Heart left ventricle (tissue), 16 donors: Measurements from ENCODE around the gene EPHB1. TPM values are rescaled to one million over a fixed set of nuclear protein-coding genes. Genes with fewer than 3 reads are reported as not detected.

ENCODE experiments used
- ATAC-seq, 4 donors: fragments of 200-7000 bp; cut with Tn5 transposase; one replicate each; pipeline ENCODE4 v1.9.1; 2020 to 2022; ENCODE audit warnings: moderate library complexity in 4 of 4, mild to moderate bottlenecking in 3 of 4, moderate number of reproducible peaks in 1 of 4
- DNase-seq, 5 donors: peaks; one replicate each; pipeline ENCODE4 v3.0.0-alpha.2; 2020
- H3K27ac ChIP-seq, 12 donors: fragments of 200-600 bp; sonication (generic) in 4 of 12; one replicate each; pipeline versions ENCODE4 v1.5.0 to v1.8.0; 2016 to 2022; ENCODE audit warnings: mild to moderate bottlenecking in 2 of 12
- H3K27me3 ChIP-seq, 9 donors: fragments of 200-600 bp; sonication (generic) in 2 of 9; one replicate each; pipeline versions ENCODE4 v1.5.1 to v1.8.0; 2016 to 2022; ENCODE audit warnings: mild to moderate bottlenecking in 3 of 9
- H3K36me3 ChIP-seq, 9 donors: fragments of 200-600 bp; sonication (generic) in 2 of 9; one replicate each; pipeline versions ENCODE4 v1.5.0 to v1.8.0; 2018 to 2022; ENCODE audit warnings: mild to moderate bottlenecking in 2 of 9
- H3K4me1 ChIP-seq, 12 donors: fragments of 200-600 bp; sonication (generic) in 4 of 12; one replicate each; pipeline versions ENCODE4 v1.5.0 to v1.8.0; 2016 to 2022; ENCODE audit warnings: mild to moderate bottlenecking in 3 of 12
- H3K4me3 ChIP-seq, 12 donors: fragments of 200-600 bp; sonication (generic) in 4 of 12; one replicate each; pipeline versions ENCODE4 v1.5.0 to v1.8.0; 2017 to 2022; ENCODE audit warnings: mild to moderate bottlenecking in 9 of 12, moderate library complexity in 4 of 12
- H3K9me3 ChIP-seq, 12 donors: fragments of 200-600 bp; sonication (generic) in 4 of 12; one replicate each; pipeline versions ENCODE4 v1.5.0 to v1.8.0; 2016 to 2022; ENCODE audit warnings: mild to moderate bottlenecking in 1 of 12
- CTCF ChIP-seq, 12 donors: fragments of 200-600 bp; sonication (generic) in 4 of 12; IDR thresholded peaks; one replicate each; pipeline versions ENCODE4 v1.5.0 to v1.8.0; 2018 to 2022; ENCODE audit warnings: antibody characterized with exemption in 12 of 12, mild to moderate bottlenecking in 5 of 12
- POLR2A ChIP-seq, 2 donors: fragments of 450-650 bp; IDR thresholded peaks; one replicate each; pipeline ENCODE4 v1.6.1; 2017; ENCODE audit warnings: antibody characterized with exemption in 2 of 2, mild to moderate bottlenecking in 2 of 2, moderate library complexity in 2 of 2
- WGBS, 4 donors: extraction: QIAGEN DNeasy Blood & Tissue Kit in 2 of 4; methylation state at CpG; one replicate each; pipeline versions ENCODE4 v1.1.5 to v1.1.7; 2013 to 2018; 5-methylcytosine and 5-hydroxymethylcytosine counted together
- intact Hi-C, 10 donors: fragments of 100-400 bp; cut with DNase I; formaldehyde crosslinking; loops; one replicate each; pipeline versions ENCODE4 v1.11.1 to v1.14.2; 2022
- polyA plus RNA-seq, 2 donors: library from polyadenylated mRNA; stranded (reverse); fragments of 200-250 nt; gene quantifications; one replicate each; pipeline ENCODE4 v1.2.3, GENCODE V29; 2013
- total RNA-seq, 9 donors: library from RNA; depleted of rRNA in 2 of 9; stranded (reverse); fragments of >200 nt in 2 of 9; fragmentation: NEBNext Ultra II Directional in 3 of 9; extraction: Animal tissue kit (Norgen Biotek cat#: 25700) in 3 of 9; gene quantifications; one replicate each; pipeline versions ENCODE4 v1.1.0 to v1.2.4, GENCODE V29; 2016 to 2023
- donor health status: ischemic (EF 13 %, LVEDD 7.1; RV severe dilation, severe dysfunction).
- donor health status: healthy with polysubstance abuse.
- donor health status: DM: no; HTN: yes; CAD: no.
- donor health status: DM: no; HTN: no; CAD: no.
- donor health status: ischemic (EF 25% LVEDD 6.9; RV normal size, moderate dysfunction).
- donor health status: ischemic (EF 25% LVEDD 5.7; RV mildly dilated, moderate dysfunction).
- donor health status: healthy.
- donor health status: DM: yes; HTN: yes; CAD: no.
- donor health status: ischemic (EF 35%, LVEDD 5.7; RV mildly dilated, moderate dysfunction).
- donor health status: nonischemic (EF 11% LVEDD 7.7; RV severe dilation, severe dysfunction).
- donor health status: DM: yes; HTN: yes; CAD: no.
- donor health status: PGD.
- donor health status: ischemic (EF 29% LVEDD 5.4; RV normal size, mild dysfunction).
- donor health status: nonischemic (EF 23%, LVEDD 6.1; RV moderate dilation, normal function).

Gene EPHB1
- total and polyA plus RNA-seq, 11 donors = 0.31 to 2.2 (median 1.1) TPM

DNA sequence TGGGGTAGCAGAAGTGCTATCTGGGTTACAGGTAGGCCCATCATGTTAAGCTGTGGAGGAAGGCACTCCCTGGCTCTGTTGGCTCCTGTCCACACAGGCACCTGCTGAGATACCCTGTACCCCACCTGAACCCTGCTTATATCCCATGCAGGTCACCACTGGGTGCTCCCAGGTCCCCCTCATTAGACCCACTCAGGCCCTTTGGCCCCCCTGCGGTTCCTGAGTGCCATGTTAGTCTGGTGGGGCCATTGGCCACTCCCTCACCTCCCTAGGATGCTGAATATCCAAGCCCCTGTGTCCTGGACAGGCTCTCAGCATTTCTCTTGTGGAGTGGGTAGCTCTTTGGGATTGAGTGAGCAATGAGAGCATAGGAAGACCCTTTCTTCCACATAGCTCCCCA lies 128.2 kb downstream of the EPHB1 start:
- DNase-seq = no peak
- intact Hi-C loops = no loop called here
- 74 to 76% (median 75%) methylated on average over 1 of the region's 1 CpG for WGBS, 4 donors

GRCh38 chr3:134927599-134927998 lies 132.5 kb downstream of the EPHB1 start:
- DNase-seq (no peak), ATAC-seq (no peak)
- H3K4me1 ChIP-seq = no peaks in the 10 kb centered on the region
- no peaks in the 10 kb centered on the region for H3K27me3 ChIP-seq
- H3K36me3 ChIP-seq = no peaks in the 10 kb centered on the region
- 73 to 89% (median 83%) methylated on average over 1 of the region's 1 CpG for WGBS, 4 donors
- H3K27ac ChIP-seq = no peak overlapping the region
- peaks cover 0 to 18% (median 1%) of the 10 kb centered on the region in 12 donors for H3K9me3 ChIP-seq
- no peak overlapping the region for H3K4me3 ChIP-seq
- intact Hi-C loops = no loop called here
- TF ChIP-seq CTCF (IDR thresholded peaks at IDR 0.05) (no peak), POLR2A (IDR thresholded peaks at IDR 0.05) (no peak)

More for the DNA sequence above, 128.2 kb downstream of the EPHB1 start:
- no peaks in the 10 kb centered on the region for H3K4me1 ChIP-seq
- H3K4me3 ChIP-seq = no peak overlapping the region
- H3K9me3 ChIP-seq = peaks cover 0 to 18% (median 1%) of the 10 kb centered on the region in 12 donors
- TF ChIP-seq CTCF (IDR thresholded peaks at IDR 0.05) (no peak), POLR2A (IDR thresholded peaks at IDR 0.05) (no peak)
- ATAC-seq = no peak
- H3K27ac ChIP-seq = no peak overlapping the region
- H3K27me3 ChIP-seq = no peaks in the 10 kb centered on the region
- H3K36me3 ChIP-seq = no peaks in the 10 kb centered on the region

GRCh38 chr3:134928392-134928791 lies 133.3 kb downstream of the EPHB1 start:
- intact Hi-C loops = no loop called here
- H3K27ac ChIP-seq = peak overlapping the region in 1 of 12 donors; percentile 75
- H3K4me1 ChIP-seq = no peaks in the 10 kb centered on the region
- H3K27me3 ChIP-seq = no peaks in the 10 kb centered on the region
- no peak for TF ChIP-seq CTCF (IDR thresholded peaks at IDR 0.05)
- TF ChIP-seq POLR2A (IDR thresholded peaks at IDR 0.05) = no peak
- ATAC-seq = no peak
- H3K9me3 ChIP-seq = peaks cover 0 to 18% (median 1%) of the 10 kb centered on the region in 12 donors
- H3K36me3 ChIP-seq = no peaks in the 10 kb centered on the region
- no peak for DNase-seq
- no peak overlapping the region for H3K4me3 ChIP-seq
- WGBS, 4 donors = 59 to 92% (median 78%) methylated on average over 6 of the region's 6 CpGs

GRCh38 chr3:134928819-134929218 lies 133.8 kb downstream of the EPHB1 start:
- H3K4me1 ChIP-seq = no peaks in the 10 kb centered on the region
- H3K4me3 ChIP-seq = no peak overlapping the region
- ATAC-seq = no peak
- H3K27ac ChIP-seq = peak overlapping the region in 1 of 12 donors; percentile 75
- no peak for DNase-seq
- H3K27me3 ChIP-seq = no peaks in the 10 kb centered on the region
- H3K36me3 ChIP-seq = no peaks in the 10 kb centered on the region
- intact Hi-C loops = no loop called here
- WGBS, 4 donors = 50 to 85% (median 64%) methylated on average over 3 of the region's 3 CpGs
- TF ChIP-seq CTCF (IDR thresholded peaks at IDR 0.05) = no peak
- TF ChIP-seq POLR2A (IDR thresholded peaks at IDR 0.05) = no peak
- H3K9me3 ChIP-seq = peaks cover 0 to 15% (median 1%) of the 10 kb centered on the region in 12 donors
